Endodermal cell (in vitro differentiated cells): ENCODE results near the gene SLC6A8. TPM values are rescaled to one million over a fixed set of nuclear protein-coding genes. Genes with fewer than 3 reads are reported as not detected.

ENCODE experiments used
- DNase-seq: peaks from one replicate; pipeline ENCODE4 v3.0.0-alpha.2; 2017
- H3K27ac ChIP-seq: 2 replicates; pipeline ENCODE4 v1.5.1; 2013; ENCODE audit warnings: mild to moderate bottlenecking, low read depth, low read length, moderate library complexity
- H3K27me3 ChIP-seq: 2 replicates; pipeline ENCODE4 v1.6.1; 2013; ENCODE audit warnings: mild to moderate bottlenecking, low read length, moderate library complexity; ENCODE audit not compliant: insufficient read depth, control insufficient read depth, poor library complexity, severe bottlenecking
- H3K36me3 ChIP-seq: 2 replicates; pipeline ENCODE4 v1.7.0; 2013; ENCODE audit warnings: mild to moderate bottlenecking, low read length, moderate library complexity; ENCODE audit not compliant: control insufficient read depth, insufficient read depth
- H3K4me1 ChIP-seq: one replicate; pipeline ENCODE4 v1.7.0; 2013; ENCODE audit warnings: low read length; ENCODE audit not compliant: control insufficient read depth, insufficient read depth
- H3K4me3 ChIP-seq: 2 replicates; pipeline ENCODE4 v1.5.1; 2013; ENCODE audit warnings: mild to moderate bottlenecking, low read length, moderate library complexity
- H3K9ac ChIP-seq: 2 replicates; pipeline ENCODE4 v1.6.1; 2013; ENCODE audit warnings: mild to moderate bottlenecking, low read length, moderate library complexity; ENCODE audit not compliant: poor library complexity, severe bottlenecking; ENCODE audit errors: extremely low read depth
- H3K9me3 ChIP-seq: 2 replicates; pipeline ENCODE4 v1.6.1; 2013; ENCODE audit warnings: mild to moderate bottlenecking, low read length, moderate library complexity; ENCODE audit not compliant: control insufficient read depth
- H3K27ac Mint-ChIP-seq: 2 replicates; pipeline ENCODE4 v1.8.0; 2020; ENCODE audit warnings: mixed read lengths
- H3K27me3 Mint-ChIP-seq: 2 replicates; pipeline ENCODE4 v1.8.0; 2021; ENCODE audit warnings: mild to moderate bottlenecking, mixed read lengths; ENCODE audit not compliant: insufficient read depth
- H3K36me3 Mint-ChIP-seq: 2 replicates; pipeline ENCODE4 v1.8.0; 2020; ENCODE audit warnings: low read depth, mixed read lengths
- H3K4me1 Mint-ChIP-seq: 2 replicates; pipeline ENCODE4 v1.8.0; 2020; ENCODE audit warnings: mixed read lengths
- H3K4me3 Mint-ChIP-seq: 2 replicates; pipeline ENCODE4 v1.8.0; 2020; ENCODE audit warnings: mild to moderate bottlenecking, moderate library complexity, mixed read lengths
- H3K9me3 Mint-ChIP-seq: 2 replicates; pipeline ENCODE4 v1.8.0; 2020; ENCODE audit warnings: mild to moderate bottlenecking, mixed read lengths
- CTCF ChIP-seq: fragments of 200-600 bp; sonication (generic); conservative IDR thresholded peaks from 2 replicates; pipeline ENCODE4 v1.5.0; 2021; ENCODE audit warnings: antibody characterized with exemption, mild to moderate bottlenecking
- WGBS, 2 experiments: methylation state at CpG; one replicate each; pipeline versions ENCODE4 v1.1.5 to v1.1.7; 2013; ENCODE audit warnings: missing lambda C conversion rate in 2 of 2, mixed read lengths in 1 of 2; ENCODE audit not compliant: insufficient coverage in 1 of 2, insufficient read length in 1 of 2; 5-methylcytosine and 5-hydroxymethylcytosine counted together
- total RNA-seq, 2 donors: library from RNA; stranded (reverse); fragmentation: NEBNext Ultra II Directional in 1 of 2; extraction: Animal tissue kit (Norgen Biotek cat#: 25700) in 1 of 2; gene quantifications; 2 replicates in 1 of 2; 3 replicates in 1 of 2; pipeline ENCODE4 v1.2.1, GENCODE V29; 2021

SLC6A8 gene
- total RNA-seq, 2 donors from 2014 or later: 57.6 to 121 TPM

- Mint-ChIP-seq H3K36me3 (peaks cover 18% of the 10 kb centered on the region), H3K9me3 (peaks cover 74% of the 10 kb centered on the region), H3K27me3 (no peaks in the 10 kb centered on the region), H3K27ac (no peak overlapping the region), H3K4me1 (peaks cover 5% of the 10 kb centered on the region), H3K4me3 (no peak overlapping the region)
- H3K9ac ChIP-seq: no peak overlapping the region
- H3K27me3 ChIP-seq: no peaks in the 10 kb centered on the region
- no peak for TF ChIP-seq CTCF
- no peak overlapping the region for H3K4me3 ChIP-seq
- H3K9me3 ChIP-seq: peaks cover under 1% of the 10 kb centered on the region
- no peak overlapping the region for H3K27ac ChIP-seq
- DNase-seq: no peak
- WGBS, 2 experiments: 91 to 100% methylated on average over 3 to 15 of the region's 15 CpGs
- no peaks in the 10 kb centered on the region for H3K4me1 ChIP-seq
- H3K36me3 ChIP-seq: no peaks in the 10 kb centered on the region
These were observed 49.2 kb downstream of the SLC6A8 start for GRCh38 chrX:153736871-153737441.

DNA sequence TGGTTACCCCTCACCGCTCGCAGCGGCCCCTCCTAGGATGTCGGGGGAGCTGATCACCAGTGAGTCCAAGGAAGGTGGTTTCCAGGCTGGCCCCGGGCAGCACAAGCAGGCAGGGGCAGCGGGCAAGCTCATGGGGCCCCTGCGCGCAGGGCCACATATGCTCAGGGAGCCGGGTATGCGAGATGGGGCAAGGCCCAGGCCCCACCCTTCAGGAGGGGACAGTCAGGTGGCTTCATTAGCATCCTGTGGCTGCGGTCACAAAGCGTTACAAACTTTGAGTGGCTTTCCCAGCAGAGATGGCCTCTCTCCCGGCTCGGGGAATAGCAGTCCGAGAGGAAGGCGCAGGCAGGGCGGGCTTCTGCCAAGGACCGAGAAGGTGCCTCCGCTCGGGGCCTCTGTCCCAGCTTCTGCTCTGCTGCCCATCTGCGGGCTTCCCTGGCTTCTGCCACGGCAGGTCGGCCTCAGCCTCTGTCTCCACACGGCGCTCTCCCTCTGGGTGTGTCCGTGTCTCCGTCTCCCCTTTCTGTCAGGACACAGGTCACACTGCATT lies 50.4 kb downstream of the SLC6A8 start:
- TF ChIP-seq CTCF: no peak
- no peak for DNase-seq
- H3K27me3 Mint-ChIP-seq: no peaks in the 10 kb centered on the region
- H3K4me3 Mint-ChIP-seq: no peak overlapping the region
- Histone ChIP-seq H3K4me1 (no peaks in the 10 kb centered on the region), H3K36me3 (no peaks in the 10 kb centered on the region), H3K9ac (no peak overlapping the region), H3K4me3 (no peak overlapping the region), H3K27me3 (no peaks in the 10 kb centered on the region), H3K9me3 (no peaks in the 10 kb centered on the region), H3K27ac (no peak overlapping the region)
- H3K4me1 Mint-ChIP-seq: peaks cover 5% of the 10 kb centered on the region
- WGBS, 2 experiments: 95 to 100% methylated on average over 2 to 26 of the region's 27 CpGs
- peaks cover 74% of the 10 kb centered on the region for H3K9me3 Mint-ChIP-seq
- no peak overlapping the region for H3K27ac Mint-ChIP-seq
- H3K36me3 Mint-ChIP-seq: peaks cover 14% of the 10 kb centered on the region

- no peak overlapping the region for H3K27ac ChIP-seq
- H3K4me3 ChIP-seq: no peak overlapping the region
- H3K27ac Mint-ChIP-seq: no peak overlapping the region
- peak; percentile 32 for DNase-seq
- 92 to 94% methylated on average over 5 to 29 of the region's 29 CpGs for WGBS, 2 experiments
- peaks cover 5% of the 10 kb centered on the region for H3K4me1 Mint-ChIP-seq
- H3K27me3 Mint-ChIP-seq: no peaks in the 10 kb centered on the region
- peaks cover 62% of the 10 kb centered on the region for H3K9me3 Mint-ChIP-seq
- no peaks in the 10 kb centered on the region for H3K36me3 ChIP-seq
- H3K9me3 ChIP-seq: no peaks in the 10 kb centered on the region
- no peaks in the 10 kb centered on the region for H3K27me3 ChIP-seq
- no peak overlapping the region for H3K4me3 Mint-ChIP-seq
- no peaks in the 10 kb centered on the region for H3K4me1 ChIP-seq
- H3K36me3 Mint-ChIP-seq: peaks cover 7% of the 10 kb centered on the region
- no peak overlapping the region for H3K9ac ChIP-seq
- no peak for TF ChIP-seq CTCF
These were observed 52.2 kb downstream of the SLC6A8 start for GRCh38 chrX:153739754-153740486.
